ENCODE measurements around the gene PLOD2. TPM values are rescaled to one million over a fixed set of nuclear protein-coding genes. Genes with fewer than 3 reads are reported as not detected.

Gene PLOD2
- total RNA-seq, 1 donor, result 393 TPM

GRCh38 chr3:146071632-146072031 is 89.4 kb downstream of the PLOD2 start:
- no peak for DNase-seq (ENCODE audit: low read depth)
- H3K4me3 ChIP-seq (ENCODE audit: low read depth, low read length), result no peak overlapping the region
- no peak for TF ChIP-seq CTCF (IDR thresholded peaks at IDR 0.05; ENCODE audit: insufficient read depth, low read depth, low read length)

DNA sequence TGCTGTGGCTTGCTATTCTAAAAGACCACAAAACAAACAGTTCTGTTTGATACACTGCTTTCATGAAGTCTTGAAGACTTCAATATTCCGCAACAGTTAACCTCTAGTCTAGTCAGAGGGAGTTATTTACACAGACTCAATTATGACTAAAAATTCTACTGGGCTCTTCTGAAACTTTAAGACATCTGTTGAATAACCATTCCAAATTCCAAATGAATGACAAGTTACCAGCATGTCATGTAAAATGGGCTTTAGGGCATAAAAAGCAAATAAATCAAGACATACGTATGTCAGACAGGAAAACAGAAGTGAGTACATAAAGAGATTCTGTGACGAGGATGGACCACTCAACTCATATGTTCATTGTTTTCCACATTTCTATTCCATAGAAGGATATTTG is 93.9 kb downstream of the PLOD2 start:
- no peak overlapping the region for H3K4me3 ChIP-seq (ENCODE audit: low read depth, low read length)
- no peak for TF ChIP-seq CTCF (IDR thresholded peaks at IDR 0.05; ENCODE audit: insufficient read depth, low read depth, low read length)
- peak; percentile 69 for DNase-seq (ENCODE audit: low read depth)

DNA sequence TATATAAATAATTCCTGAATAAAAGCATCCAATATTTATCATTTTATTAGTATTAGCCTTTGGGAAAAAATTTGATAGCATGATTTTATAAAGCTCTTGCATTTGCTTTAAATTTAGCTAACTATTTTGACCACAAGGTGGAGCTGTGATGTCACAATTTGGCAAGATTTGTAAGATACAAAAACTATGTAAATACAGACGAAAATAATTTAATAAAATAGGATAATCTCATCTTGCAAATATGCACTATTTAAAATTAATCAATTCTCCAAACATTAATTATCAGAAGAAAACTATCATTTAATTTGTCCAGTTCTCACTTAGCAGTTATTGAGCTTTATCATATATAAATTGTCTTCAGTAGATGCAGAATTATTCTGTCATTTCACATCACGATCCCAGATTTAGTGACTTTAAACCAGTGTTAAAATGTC is 95.4 kb downstream of the PLOD2 start:
- peak; percentile 55 for TF ChIP-seq CTCF (IDR thresholded peaks at IDR 0.05; ENCODE audit: insufficient read depth, low read depth, low read length)
- no peak overlapping the region for H3K4me3 ChIP-seq (ENCODE audit: low read depth, low read length)
- DNase-seq (ENCODE audit: low read depth), result peak; percentile 84

DNA sequence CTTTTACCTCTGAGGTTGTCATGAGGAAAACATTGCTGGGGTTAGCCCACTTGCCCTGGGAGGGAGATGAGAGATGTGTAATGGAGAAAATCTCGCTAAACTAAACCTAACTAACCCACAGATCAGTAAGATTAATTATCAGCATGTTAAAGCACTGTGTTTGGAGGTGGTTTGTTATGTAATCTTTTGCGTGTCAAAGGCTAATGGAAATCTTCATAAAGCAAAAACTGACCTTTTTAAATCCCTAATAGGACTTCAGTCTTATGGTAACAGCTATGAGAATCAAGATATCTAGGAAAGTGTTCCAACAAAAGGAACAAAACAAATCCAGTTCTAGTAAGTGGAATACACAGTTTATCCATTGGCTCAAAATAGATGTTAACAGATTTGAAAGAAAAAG is 102.7 kb downstream of the PLOD2 start:
- no peak overlapping the region for H3K4me3 ChIP-seq (ENCODE audit: low read depth, low read length)
- TF ChIP-seq CTCF (IDR thresholded peaks at IDR 0.05; ENCODE audit: insufficient read depth, low read depth, low read length), result no peak
- DNase-seq (ENCODE audit: low read depth), result peak; percentile 63

GRCh38 chr3:146052791-146053310 is 108.1 kb downstream of the PLOD2 start:
- TF ChIP-seq CTCF (IDR thresholded peaks at IDR 0.05; ENCODE audit: insufficient read depth, low read depth, low read length), result no peak
- no peak for DNase-seq (ENCODE audit: low read depth)
- no peak overlapping the region for H3K4me3 ChIP-seq (ENCODE audit: low read depth, low read length)

- peak; percentile 71 for DNase-seq (ENCODE audit: low read depth)
- TF ChIP-seq CTCF (IDR thresholded peaks at IDR 0.05; ENCODE audit: insufficient read depth, low read depth, low read length), result no peak
- H3K4me3 ChIP-seq (ENCODE audit: low read depth, low read length), result no peak overlapping the region
Observed at GRCh38 chr3:146052056-146052790, 108.8 kb downstream of the PLOD2 start.
